CD14-positive monocyte (primary cell): ENCODE measurements around the gene PIR. TPM values are rescaled to one million over a fixed set of nuclear protein-coding genes. Genes with fewer than 3 reads are reported as not detected.

Experiments used
- DNase-seq, 3 donors: peaks; one replicate each; pipeline ENCODE4 v3.0.0-alpha.2; 2011 to 2022
- H2AFZ ChIP-seq: 2 replicates; pipeline ENCODE4 v1.6.0; 2012; ENCODE audit warnings: mild to moderate bottlenecking, low read depth, low read length, inconsistent platforms; ENCODE audit not compliant: insufficient read depth, poor library complexity, severe bottlenecking
- H3K27ac ChIP-seq, 2 donors: 1 replicate in 1 of 2; 2 replicates in 1 of 2; pipeline ENCODE4 v1.5.1; 2012 to 2013; ENCODE audit warnings: low read length in 2 of 2, control low read depth in 1 of 2, inconsistent platforms in 1 of 2, low read depth in 1 of 2, mild to moderate bottlenecking in 1 of 2
- H3K27me3 ChIP-seq, 2 donors: one replicate each; pipeline versions ENCODE4 v1.6.0 to v1.6.1; 2011 to 2013; ENCODE audit warnings: low read length in 2 of 2; ENCODE audit not compliant: control insufficient read depth in 2 of 2, insufficient read depth in 2 of 2
- H3K36me3 ChIP-seq, 2 donors: replicated peaks in 1 of 2; 1 replicate in 1 of 2; 2 replicates in 1 of 2; pipeline versions ENCODE4 v1.5.1 to v1.6.1; 2012 to 2013; ENCODE audit warnings: low read length in 2 of 2, control low read depth in 1 of 2, inconsistent platforms in 1 of 2, mild to moderate bottlenecking in 1 of 2; ENCODE audit not compliant: insufficient read depth in 2 of 2, control insufficient read depth in 1 of 2
- H3K4me1 ChIP-seq, 2 donors: 1 replicate in 1 of 2; 2 replicates in 1 of 2; pipeline versions ENCODE4 v1.5.1 to v1.6.1; 2012 to 2013; ENCODE audit warnings: low read length in 2 of 2, control low read depth in 1 of 2, inconsistent platforms in 1 of 2, mild to moderate bottlenecking in 1 of 2, moderate library complexity in 1 of 2; ENCODE audit not compliant: insufficient read depth in 2 of 2, control insufficient read depth in 1 of 2
- H3K4me2 ChIP-seq: replicated peaks from 2 replicates; pipeline ENCODE3; 2012; ENCODE audit warnings: low read length, moderate library complexity, mild to moderate bottlenecking; ENCODE audit not compliant: poor library complexity, severe bottlenecking; ENCODE audit errors: extremely low read depth
- H3K4me3 ChIP-seq, 3 experiments: fragments of 200-600 bp in 1 of 3; sonication (generic) in 1 of 3; replicated peaks in 1 of 3; 1 replicate in 2 of 3; 2 replicates in 1 of 3; pipeline ENCODE4 v1.5.1; 2011 to 2013; ENCODE audit warnings: low read length in 3 of 3, mild to moderate bottlenecking in 3 of 3, control low read depth in 2 of 3, low read depth in 2 of 3, inconsistent platforms in 1 of 3, moderate library complexity in 1 of 3
- H3K79me2 ChIP-seq: 2 replicates; pipeline ENCODE4 v1.6.0; 2012; ENCODE audit warnings: mild to moderate bottlenecking, control low read depth, inconsistent platforms, low read length, moderate library complexity; ENCODE audit not compliant: insufficient read depth
- H3K9ac ChIP-seq: 2 replicates; pipeline ENCODE4 v1.6.0; 2017; ENCODE audit warnings: low read length, mild to moderate bottlenecking; ENCODE audit not compliant: insufficient read depth, poor library complexity, severe bottlenecking
- H3K9me3 ChIP-seq, 2 donors: replicated peaks in 1 of 2; 1 replicate in 1 of 2; 2 replicates in 1 of 2; pipeline versions ENCODE4 v1.5.1 to v1.6.1; 2012 to 2013; ENCODE audit warnings: low read length in 2 of 2, control low read depth in 1 of 2; ENCODE audit not compliant: control insufficient read depth in 1 of 2, insufficient read depth in 1 of 2
- H4K20me1 ChIP-seq: 2 replicates; pipeline ENCODE4 v1.6.0; 2012; ENCODE audit warnings: mild to moderate bottlenecking, low read length, control low read depth, moderate library complexity; ENCODE audit not compliant: insufficient read depth
- H3K27ac Mint-ChIP-seq, 7 donors: one replicate each; pipeline ENCODE4 v1.8.0; 2020; ENCODE audit warnings: mild to moderate bottlenecking in 7 of 7, mixed read lengths in 7 of 7, moderate library complexity in 6 of 7, inconsistent platforms in 2 of 7
- H3K27me3 Mint-ChIP-seq, 3 donors: one replicate each; pipeline ENCODE4 v1.8.0; 2021 to 2022; ENCODE audit warnings: low read depth in 3 of 3, mild to moderate bottlenecking in 3 of 3, mixed read lengths in 3 of 3, moderate library complexity in 3 of 3, inconsistent platforms in 1 of 3
- H3K36me3 Mint-ChIP-seq, 2 donors: one replicate each; pipeline ENCODE4 v1.8.0; 2020; ENCODE audit warnings: mixed read lengths in 2 of 2, inconsistent platforms in 1 of 2, mild to moderate bottlenecking in 1 of 2
- H3K4me1 Mint-ChIP-seq: one replicate; pipeline ENCODE4 v1.8.0; 2020; ENCODE audit warnings: mild to moderate bottlenecking, mixed read lengths
- H3K4me3 Mint-ChIP-seq, 2 donors: one replicate each; pipeline ENCODE4 v1.8.0; 2020; ENCODE audit warnings: mild to moderate bottlenecking in 2 of 2, mixed read lengths in 2 of 2, moderate library complexity in 1 of 2
- H3K9me3 Mint-ChIP-seq, 7 donors: one replicate each; pipeline ENCODE4 v1.8.0; 2020 to 2022; ENCODE audit warnings: mixed read lengths in 7 of 7, mild to moderate bottlenecking in 6 of 7, moderate library complexity in 6 of 7, inconsistent platforms in 2 of 7
- WGBS: methylation state at CpG from one replicate; pipeline ENCODE4 v1.1.5; 2013; ENCODE audit warnings: missing lambda C conversion rate; ENCODE audit not compliant: insufficient coverage; 5-methylcytosine and 5-hydroxymethylcytosine counted together
- intact Hi-C, 2 donors: fragments of 100-400 bp; cut with micrococcal nuclease; formaldehyde crosslinking; loops; one replicate each; pipeline versions ENCODE4 v1.15.0 to v1.15.1; 2023
- polyA plus RNA-seq, 3 donors: library from polyadenylated mRNA; depleted of rRNA in 1 of 3; unstranded in 2 of 3; stranded (reverse) in 1 of 3; fragments of 300-500 nt in 2 of 3; fragments of >200 nt in 1 of 3; fragmentation: Illumina TruSeq in 2 of 3; gene quantifications; 1 replicate in 2 of 3; 2 replicates in 1 of 3; pipeline ENCODE4 v1.2.3, GENCODE V29; 2012 to 2021
- TF ChIP-seq, protein P1 (sequence below): fragments of 200-600 bp; IDR thresholded peaks from one replicate; pipeline ENCODE4 v1.8.0; 2022; ENCODE audit warnings: antibody characterized with exemption, mild to moderate bottlenecking

PIR gene
- polyA plus RNA-seq, 3 donors: 0.05 to 0.23 TPM; not detected in 1

DNA sequence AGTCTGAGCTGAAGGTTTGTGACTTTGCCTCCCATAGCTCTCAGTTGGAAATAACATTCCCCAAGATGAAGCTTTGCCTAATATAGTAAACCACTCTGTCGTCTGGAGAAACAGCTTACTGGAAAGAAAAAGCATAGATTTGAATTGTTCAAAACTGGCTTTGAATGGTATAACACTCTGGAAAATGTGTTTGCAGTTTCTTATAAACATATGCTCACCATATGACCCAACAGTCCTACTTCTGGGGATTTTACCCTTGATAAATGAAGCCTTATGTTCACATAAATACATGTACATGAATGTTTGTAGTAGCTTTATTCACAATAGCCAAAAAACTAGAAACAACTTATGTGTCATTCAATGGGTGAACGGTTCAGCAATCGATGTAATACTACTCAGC is 119.2 kb downstream of the PIR start:
- Histone ChIP-seq H3K27ac (no peak overlapping the region), H3K27me3 (peaks cover 0 to 23% of the 10 kb centered on the region in 2 donors), H3K4me1 (no peaks in the 10 kb centered on the region), H3K4me2 (no peak overlapping the region), H3K9ac (no peak overlapping the region), H4K20me1 (no peaks in the 10 kb centered on the region), H3K9me3 (no peaks in the 10 kb centered on the region), H3K79me2 (no peaks in the 10 kb centered on the region), H2AFZ (no peak overlapping the region), H3K4me3 (no peak overlapping the region), H3K36me3 (no peaks in the 10 kb centered on the region)
- no CpG with 5 or more reads among the region's 3 CpGs for whole genome bisulfite sequencing
- no peaks in the 10 kb centered on the region for H3K4me1 Mint-ChIP-seq
- DNase-seq: no peak
- intact Hi-C loops: no loop called here
- no peak overlapping the region for H3K4me3 Mint-ChIP-seq
- no peak overlapping the region for H3K27ac Mint-ChIP-seq
- peaks cover 0 to 6% (median 3%) of the 10 kb centered on the region in 7 donors for H3K9me3 Mint-ChIP-seq
- H3K36me3 Mint-ChIP-seq: no peaks in the 10 kb centered on the region
- H3K27me3 Mint-ChIP-seq: peaks cover 0 to 13% (median 2%) of the 10 kb centered on the region in 3 donors
- TF ChIP-seq, protein P1, sequence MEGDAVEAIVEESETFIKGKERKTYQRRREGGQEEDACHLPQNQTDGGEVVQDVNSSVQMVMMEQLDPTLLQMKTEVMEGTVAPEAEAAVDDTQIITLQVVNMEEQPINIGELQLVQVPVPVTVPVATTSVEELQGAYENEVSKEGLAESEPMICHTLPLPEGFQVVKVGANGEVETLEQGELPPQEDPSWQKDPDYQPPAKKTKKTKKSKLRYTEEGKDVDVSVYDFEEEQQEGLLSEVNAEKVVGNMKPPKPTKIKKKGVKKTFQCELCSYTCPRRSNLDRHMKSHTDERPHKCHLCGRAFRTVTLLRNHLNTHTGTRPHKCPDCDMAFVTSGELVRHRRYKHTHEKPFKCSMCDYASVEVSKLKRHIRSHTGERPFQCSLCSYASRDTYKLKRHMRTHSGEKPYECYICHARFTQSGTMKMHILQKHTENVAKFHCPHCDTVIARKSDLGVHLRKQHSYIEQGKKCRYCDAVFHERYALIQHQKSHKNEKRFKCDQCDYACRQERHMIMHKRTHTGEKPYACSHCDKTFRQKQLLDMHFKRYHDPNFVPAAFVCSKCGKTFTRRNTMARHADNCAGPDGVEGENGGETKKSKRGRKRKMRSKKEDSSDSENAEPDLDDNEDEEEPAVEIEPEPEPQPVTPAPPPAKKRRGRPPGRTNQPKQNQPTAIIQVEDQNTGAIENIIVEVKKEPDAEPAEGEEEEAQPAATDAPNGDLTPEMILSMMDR: no peak

DNA sequence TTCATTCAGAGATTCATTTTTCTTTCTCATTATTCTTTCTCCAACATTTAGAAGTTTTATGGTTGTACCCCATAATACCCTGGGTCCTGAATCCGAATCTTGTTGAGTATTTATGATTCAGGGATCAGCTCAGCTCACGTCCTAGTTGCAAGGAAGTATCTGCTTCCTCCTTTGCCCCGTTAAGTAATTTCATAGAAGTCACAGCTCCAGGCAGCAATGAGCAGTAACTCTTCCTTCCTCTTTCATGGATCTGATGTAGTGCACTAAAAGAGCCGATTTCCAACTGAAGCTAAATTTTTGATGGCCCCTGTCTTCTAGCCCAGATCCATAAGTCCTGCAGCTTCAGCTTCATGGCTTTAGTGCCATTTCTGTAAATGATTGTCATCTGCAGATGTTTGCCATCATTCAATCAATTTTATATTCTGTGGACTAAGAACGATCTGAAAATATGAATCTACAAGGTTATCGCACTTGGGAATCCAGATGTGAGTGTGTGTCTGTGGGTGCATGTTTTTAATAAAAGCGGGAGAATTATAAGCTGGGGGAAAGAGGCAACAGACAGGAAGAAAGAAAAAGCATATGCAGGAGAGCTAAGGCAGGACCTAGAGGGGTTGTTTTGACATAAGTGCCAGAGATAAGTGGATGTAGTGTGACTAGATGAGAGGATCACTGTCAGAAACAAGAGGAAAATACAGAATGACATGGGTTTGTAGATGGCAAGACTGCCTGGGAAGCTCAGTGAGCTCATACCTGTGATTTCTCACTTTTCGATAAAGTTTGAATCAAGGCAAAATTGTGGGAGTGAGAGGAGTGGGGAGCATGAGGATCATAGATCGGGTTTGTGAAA is 126.4 kb downstream of the PIR start:
- Histone ChIP-seq H3K4me1 (peaks cover 13 to 17% of the 10 kb centered on the region in 2 donors), H3K27me3 (peaks cover 0 to 4% of the 10 kb centered on the region in 2 donors), H3K4me3 (peak overlapping the region in 1 of 3 experiments; percentile 41), H3K9me3 (no peaks in the 10 kb centered on the region), H2AFZ (peak overlapping the region; percentile 43), H3K79me2 (no peaks in the 10 kb centered on the region), H3K27ac (peak overlapping the region in 1 of 2 donors; percentile 65), H3K36me3 (no peaks in the 10 kb centered on the region), H4K20me1 (no peaks in the 10 kb centered on the region), H3K4me2 (peak overlapping the region; percentile 26), H3K9ac (no peak overlapping the region)
- intact Hi-C loops: no loop called here
- peak; percentile 45 to 66 (median 57) for DNase-seq
- peak overlapping the region in 1 of 2 donors; percentile 53 for H3K4me3 Mint-ChIP-seq
- H3K36me3 Mint-ChIP-seq: no peaks in the 10 kb centered on the region
- H3K4me1 Mint-ChIP-seq: peaks cover 15% of the 10 kb centered on the region
- peak overlapping the region in 6 of 7 donors; percentile 4 to 88 (median 33) for H3K27ac Mint-ChIP-seq
- TF ChIP-seq, protein P1: no peak
- peaks cover 0 to 8% (median 0%) of the 10 kb centered on the region in 3 donors for H3K27me3 Mint-ChIP-seq
- 88% methylated on average over 3 of the region's 9 CpGs for WGBS
- H3K9me3 Mint-ChIP-seq: peaks cover 0 to 6% (median 2%) of the 10 kb centered on the region in 7 donors
